Measurements from ENCODE around the gene ITGA5.

GRCh38 chr12:54401119-54401518 is 17.9 kb downstream of the ITGA5 start:
- TF ChIP-seq CTCF (conservative IDR thresholded peaks at IDR 0.05; ENCODE audit: low read depth, low read length) (no peak), EZH2 (IDR thresholded peaks at IDR 0.05; ENCODE audit: low read length, unreplicated experiment) (no peak), EZH2phosphoT487 (IDR thresholded peaks at IDR 0.05; ENCODE audit: borderline replicate concordance, low read length) (no peak)
